SU-DHL-6 (cell line): ENCODE results near the gene CCDC183.
"Not testable (repeated sequence)": the region's sequence is repeated elsewhere in the genome, so short reads cannot be mapped to it uniquely, and the experiment has no call there.

ENCODE experiments used
- H2AFZ ChIP-seq: fragments of 200-600 bp; sonication (generic); 2 replicates; pipeline ENCODE4 v1.6.1; 2014; ENCODE audit warnings: low read depth, mild to moderate bottlenecking, moderate library complexity, mixed read lengths, antibody characterized with exemption, low read length; ENCODE audit not compliant: severe bottlenecking
- H3F3A ChIP-seq: fragments of 200-600 bp; shearing (Covaris generic); 2 replicates; pipeline ENCODE4 v1.6.0; 2016; ENCODE audit warnings: antibody characterized with exemption, mild to moderate bottlenecking; ENCODE audit not compliant: insufficient read depth
- H3K27ac ChIP-seq: fragments of 200-600 bp; sonication (generic); 2 replicates; pipeline ENCODE4 v1.5.1; 2016; ENCODE audit warnings: low read depth, mild to moderate bottlenecking, low read length, moderate library complexity, mixed read lengths
- H3K27me3 ChIP-seq: fragments of 200-600 bp; sonication (generic), shearing (Covaris generic); 2 replicates; pipeline ENCODE4 v1.6.0; 2014; ENCODE audit warnings: mild to moderate bottlenecking, low read length
- H3K36me3 ChIP-seq: fragments of 200-600 bp; sonication (generic); 2 replicates; pipeline ENCODE4 v1.6.1; 2014; ENCODE audit warnings: mild to moderate bottlenecking, low read length, mixed read lengths
- H3K4me2 ChIP-seq: fragments of 300-600, 200-600 bp; shearing (Covaris generic), sonication (generic); 2 replicates; pipeline ENCODE4 v1.6.0; 2014; ENCODE audit warnings: low read length, low read depth, mild to moderate bottlenecking; ENCODE audit not compliant: poor library complexity, severe bottlenecking
- H3K4me3 ChIP-seq: fragments of 200-600 bp; sonication (generic); 2 replicates; pipeline ENCODE4 v1.5.1; 2014; ENCODE audit warnings: antibody characterized with exemption, low read length, mild to moderate bottlenecking, mixed read lengths; ENCODE audit not compliant: insufficient read depth, poor library complexity, severe bottlenecking
- H3K79me2 ChIP-seq: fragments of 200-600 bp; sonication (generic); 2 replicates; pipeline ENCODE4 v1.6.1; 2014; ENCODE audit warnings: mild to moderate bottlenecking, low read length, moderate library complexity; ENCODE audit not compliant: insufficient read depth
- H3K9ac ChIP-seq: fragments of 200-600 bp; sonication (generic); 2 replicates; pipeline ENCODE4 v1.7.0; 2014; ENCODE audit warnings: mild to moderate bottlenecking, low read length
- H3K9me2 ChIP-seq: fragments of 200-600 bp; sonication (generic); replicated peaks from 2 replicates; pipeline ENCODE4 v1.6.1; 2014; ENCODE audit warnings: low read length; ENCODE audit not compliant: insufficient read depth
- H3K9me3 ChIP-seq: fragments of 200-600 bp; sonication (generic); 2 replicates; pipeline ENCODE4 v1.6.1; 2014; ENCODE audit warnings: low read length, mixed read lengths; ENCODE audit not compliant: insufficient read depth
- H4K20me1 ChIP-seq: fragments of 200-600 bp; sonication (generic); 2 replicates; pipeline ENCODE4 v1.6.1; 2014; ENCODE audit warnings: low read depth, mild to moderate bottlenecking, antibody characterized with exemption, low read length, moderate library complexity, mixed read lengths
- CTCF ChIP-seq: fragments of 200-600 bp; sonication (generic); IDR thresholded peaks from one replicate; pipeline ENCODE4 v1.5.1; 2017; ENCODE audit warnings: antibody characterized with exemption, mild to moderate bottlenecking, low read length, moderate library complexity; ENCODE audit not compliant: insufficient read depth, poor library complexity, severe bottlenecking
- EZH2phosphoT487 ChIP-seq: fragments of 200-600 bp; sonication (generic), shearing (Covaris generic); conservative IDR thresholded peaks from 2 replicates; pipeline ENCODE4 v1.6.1; 2018; ENCODE audit warnings: mild to moderate bottlenecking, antibody characterized with exemption, low read length, moderate library complexity, mixed read lengths

Gene CCDC183

DNA sequence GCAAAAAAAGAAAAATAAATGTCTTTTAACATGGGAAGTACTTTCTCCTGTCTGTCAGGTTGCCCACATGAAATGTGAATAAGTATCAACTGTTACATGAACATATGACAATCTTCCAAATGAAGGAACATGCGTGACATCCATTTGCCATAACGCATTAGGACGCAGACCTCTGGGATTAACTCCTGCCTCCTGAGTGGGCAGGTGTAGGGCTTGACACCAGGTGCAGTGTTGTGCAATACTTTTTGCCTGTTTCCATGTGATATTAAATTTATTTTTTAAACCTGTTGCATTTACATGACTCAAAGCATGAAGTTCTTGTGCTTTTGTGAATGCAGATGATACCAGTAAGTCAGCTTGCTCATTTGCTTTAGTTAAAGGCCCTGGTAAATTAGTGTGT, 13.7 kb upstream of the CCDC183 start:
- H3K9me2 ChIP-seq, result no peaks in the 10 kb centered on the region
- H3K36me3 ChIP-seq, result no peaks in the 10 kb centered on the region
- no peaks in the 10 kb centered on the region for H3K9me3 ChIP-seq
- no peaks in the 10 kb centered on the region for H3K79me2 ChIP-seq
- TF ChIP-seq EZH2phosphoT487 (no peak), CTCF (no peak)
- H3K27me3 ChIP-seq, result no peaks in the 10 kb centered on the region
- no peak overlapping the region for H3K4me3 ChIP-seq
- no peak overlapping the region for H3K27ac ChIP-seq
- no peak overlapping the region for H2AFZ ChIP-seq
- no peaks in the 10 kb centered on the region for H3F3A ChIP-seq
- H3K9ac ChIP-seq, result no peak overlapping the region
- H3K4me2 ChIP-seq, result no peak overlapping the region
- H4K20me1 ChIP-seq, result no peaks in the 10 kb centered on the region

DNA sequence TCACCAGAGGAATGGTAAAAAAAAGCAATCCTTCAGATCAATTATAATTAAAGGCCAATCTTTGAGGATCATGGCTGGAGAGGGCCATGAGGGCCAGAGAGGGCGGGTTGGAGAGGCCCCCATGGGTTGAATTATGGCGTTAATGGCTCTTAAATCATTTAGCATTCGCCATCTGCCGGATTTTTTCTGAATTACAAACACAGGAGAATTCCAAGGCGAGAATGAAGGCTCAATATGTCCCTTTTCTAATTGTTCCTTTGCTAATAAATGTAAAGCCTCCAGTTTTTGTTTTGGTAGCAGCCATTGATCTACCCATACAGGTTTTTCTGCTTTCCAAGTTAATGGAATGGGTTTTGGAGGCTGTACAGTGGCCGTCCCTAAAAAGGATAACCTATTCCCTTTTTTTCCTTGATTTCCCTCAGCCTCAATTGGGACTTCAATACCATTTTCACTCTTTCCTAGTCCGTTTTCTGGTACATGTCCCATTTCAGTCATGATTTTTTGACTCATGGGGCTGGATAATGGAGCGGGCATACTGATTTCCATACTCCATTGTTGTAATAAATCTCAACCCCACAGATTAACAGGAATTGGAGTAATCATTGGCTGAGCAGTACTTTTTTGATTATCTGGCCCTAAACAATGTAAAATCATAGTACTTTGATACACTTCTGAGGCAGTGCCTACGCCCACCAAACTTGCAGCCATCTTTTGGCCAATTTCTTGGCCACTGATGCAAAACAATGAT, 11.7 kb upstream of the CCDC183 start:
- no peak overlapping the region for H2AFZ ChIP-seq

DNA sequence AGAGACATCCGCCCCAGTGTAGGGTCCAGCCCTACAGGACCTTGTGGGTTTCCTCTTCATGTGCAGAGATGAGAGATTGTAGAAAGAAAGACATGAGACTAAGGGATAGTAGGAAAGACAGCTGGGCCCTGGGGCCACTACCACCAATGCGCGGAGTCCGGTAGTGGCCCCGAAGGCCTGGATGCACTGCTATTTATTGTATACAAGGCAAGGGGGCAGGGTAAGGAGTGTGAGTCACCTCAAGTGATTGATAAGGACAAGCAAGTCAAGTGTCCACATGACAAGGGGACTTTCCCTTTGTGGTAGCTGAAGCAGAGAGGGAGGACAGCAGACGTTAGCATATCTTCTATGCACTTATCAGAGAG, 11.2 kb upstream of the CCDC183 start:
- H3K9me2 ChIP-seq, result no peaks in the 10 kb centered on the region
- H3F3A ChIP-seq, result 0 out of 2 replicates have a peak, but pooled peaks cover under 1% of the 10 kb centered on the region
- no peak overlapping the region for H3K4me3 ChIP-seq
- H3K79me2 ChIP-seq, result no peaks in the 10 kb centered on the region
- no peaks in the 10 kb centered on the region for H4K20me1 ChIP-seq
- no peak overlapping the region for H2AFZ ChIP-seq
- no peak overlapping the region for H3K4me2 ChIP-seq
- no peaks in the 10 kb centered on the region for H3K36me3 ChIP-seq
- no peak for TF ChIP-seq EZH2phosphoT487
- TF ChIP-seq CTCF, result no peak
- H3K27ac ChIP-seq, result no peak overlapping the region
- no peaks in the 10 kb centered on the region for H3K27me3 ChIP-seq
- no peak overlapping the region for H3K9ac ChIP-seq
- H3K9me3 ChIP-seq, result no peaks in the 10 kb centered on the region

More for the DNA sequence above, 11.7 kb upstream of the CCDC183 start:
- no peak overlapping the region for H3K27ac ChIP-seq
- H3K9me3 ChIP-seq, result no peaks in the 10 kb centered on the region
- no peak overlapping the region for H3K9ac ChIP-seq
- TF ChIP-seq CTCF, result peak; percentile 16
- TF ChIP-seq EZH2phosphoT487, result no peak
- H3K9me2 ChIP-seq, result no peaks in the 10 kb centered on the region
- H3K27me3 ChIP-seq, result no peaks in the 10 kb centered on the region
- no peaks in the 10 kb centered on the region for H3K79me2 ChIP-seq
- H4K20me1 ChIP-seq, result no peaks in the 10 kb centered on the region
- H3K4me2 ChIP-seq, result no peak overlapping the region
- H3K4me3 ChIP-seq, result no peak overlapping the region
- no peaks in the 10 kb centered on the region for H3F3A ChIP-seq
- no peaks in the 10 kb centered on the region for H3K36me3 ChIP-seq

- not testable (repeated sequence) for H3K27ac ChIP-seq, H2AFZ ChIP-seq, H3K9ac ChIP-seq, H3K36me3 ChIP-seq, H3K9me2 ChIP-seq, H3K27me3 ChIP-seq, H3K9me3 ChIP-seq, H3K4me2 ChIP-seq, H3F3A ChIP-seq, H3K4me3 ChIP-seq, H4K20me1 ChIP-seq, H3K79me2 ChIP-seq
These were observed 10.4 kb upstream of the CCDC183 start for GRCh38 chr9:136785565-136786355.
